Cardiac fibroblast (primary cell): Measurements from ENCODE around the gene NSDHL.
"Not testable (repeated sequence)": the region's sequence is repeated elsewhere in the genome, so short reads cannot be mapped to it uniquely, and the experiment has no call there.

Experiments
- DNase-seq, 2 donors: peaks; one replicate each; pipeline versions ENCODE4 v3.0.0 to v3.0.0-alpha.2; 2010; ENCODE audit warnings: low read depth in 2 of 2
- H3K4me3 ChIP-seq, 2 donors: replicated peaks in 1 of 2; 1 replicate in 1 of 2; 2 replicates in 1 of 2; pipeline ENCODE4 v1.5.1; 2011; ENCODE audit warnings: low read depth in 2 of 2, low read length in 2 of 2, mild to moderate bottlenecking in 2 of 2, moderate library complexity in 1 of 2
- CTCF ChIP-seq: IDR thresholded peaks from one replicate; pipeline ENCODE4 v1.5.1; 2011; ENCODE audit warnings: low read depth, mild to moderate bottlenecking, low read length, inconsistent platforms

Gene NSDHL

GRCh38 chrX:152830312-152831305, at the start of gene NSDHL, which contains the start of gene CETN2:
Gene NSDHL (plus strand): TSS chrX:152831063. CDS start chrX:152846325, 15,262 bp downstream.
Gene CETN2 (minus strand): TSS chrX:152830757. CDS start chrX:152830710, 47 bp downstream.
- no peak for TF ChIP-seq CTCF
- H3K4me3 ChIP-seq: peak within 1 kb of the TSS; percentile 64 to 78
- DNase-seq: peak; percentile 95 to 97

- not testable (repeated sequence) for H3K4me3 ChIP-seq, DNase-seq
Measured at GRCh38 chrX:152787062-152787461, 43.8 kb upstream of the NSDHL start.

- H3K4me3 ChIP-seq: no peak overlapping the region
- TF ChIP-seq CTCF: no peak
- no peak for DNase-seq
Measured at GRCh38 chrX:152798945-152799344, 31.9 kb upstream of the NSDHL start.

GRCh38 chrX:152806035-152806434, 24.8 kb upstream of the NSDHL start:
- no peak overlapping the region for H3K4me3 ChIP-seq
- TF ChIP-seq CTCF: no peak
- DNase-seq: no peak

- no peak for DNase-seq
- no peak overlapping the region for H3K4me3 ChIP-seq
- TF ChIP-seq CTCF: no peak
Measured at GRCh38 chrX:152810403-152810802, 20.5 kb upstream of the NSDHL start.

GRCh38 chrX:152813206-152813605, 17.7 kb upstream of the NSDHL start:
- no peak for DNase-seq
- no peak overlapping the region for H3K4me3 ChIP-seq
- TF ChIP-seq CTCF: no peak

- no peak for TF ChIP-seq CTCF
- DNase-seq: no peak
- no peak overlapping the region for H3K4me3 ChIP-seq
Measured at GRCh38 chrX:152814048-152814447, 16.8 kb upstream of the NSDHL start.
